Spinal cord (tissue), 10 donors: ENCODE data around the gene GPX8. TPM values are rescaled to one million over a fixed set of nuclear protein-coding genes. Genes with fewer than 3 reads are reported as not detected.
A peak's percentile ranks its signal among the peaks of the same experiment; 100 is the strongest.

ENCODE experiments used
- DNase-seq, 6 donors: peaks; one replicate each; pipeline versions ENCODE4 v3.0.0 to v3.0.0-alpha.2; 2013 to 2015; ENCODE audit warnings: low spot score in 6 of 6, low read depth in 4 of 6
- H3K27ac ChIP-seq: one replicate; pipeline ENCODE4 v1.5.1; 2013; ENCODE audit warnings: low read depth, low read length, control low read depth
- H3K27me3 ChIP-seq: one replicate; pipeline ENCODE4 v1.6.1; 2013; ENCODE audit warnings: low read length; ENCODE audit not compliant: control insufficient read depth, insufficient read depth
- H3K36me3 ChIP-seq: one replicate; pipeline ENCODE4 v1.6.1; 2013; ENCODE audit warnings: low read length; ENCODE audit not compliant: control insufficient read depth, insufficient read depth
- H3K4me1 ChIP-seq: one replicate; pipeline ENCODE4 v1.6.1; 2013; ENCODE audit warnings: low read length; ENCODE audit not compliant: control insufficient read depth, insufficient read depth
- H3K4me3 ChIP-seq: one replicate; pipeline ENCODE4 v1.5.1; 2013; ENCODE audit warnings: low read depth, low read length, control low read depth
- H3K9me3 ChIP-seq: one replicate; pipeline ENCODE4 v1.6.1; 2013; ENCODE audit warnings: low read length; ENCODE audit not compliant: control insufficient read depth, insufficient read depth
- WGBS: methylation state at CpG from one replicate; pipeline ENCODE4 v1.1.5; 2013; ENCODE audit warnings: missing lambda C conversion rate; ENCODE audit not compliant: insufficient coverage; 5-methylcytosine and 5-hydroxymethylcytosine counted together
- polyA plus RNA-seq, 2 donors: library from polyadenylated mRNA; unstranded; fragments of 120-200 nt; gene quantifications; one replicate each; pipeline ENCODE4 v1.2.1, GENCODE V29; 2013; ENCODE audit not compliant: insufficient read length in 2 of 2
- small RNA-seq: library from RNA; depleted of rRNA; stranded (forward); fragments of <200 nt; gene quantifications from one replicate; pipeline ENCODE3, GENCODE V24; 2014; ENCODE audit warnings: low replicate concordance
- total RNA-seq, 2 donors: library from RNA; depleted of rRNA in 1 of 2; stranded (reverse); fragments of 120-200 nt in 1 of 2; fragments of >200 nt in 1 of 2; gene quantifications; one replicate each; pipeline versions ENCODE4 v1.2.3 to v1.2.4, GENCODE V29; 2013 to 2014
- donor health status: healthy.

The GPX8 gene
- total and polyA plus RNA-seq, 4 donors, result 14.4 to 69.8 (median 30.8) TPM

DNA sequence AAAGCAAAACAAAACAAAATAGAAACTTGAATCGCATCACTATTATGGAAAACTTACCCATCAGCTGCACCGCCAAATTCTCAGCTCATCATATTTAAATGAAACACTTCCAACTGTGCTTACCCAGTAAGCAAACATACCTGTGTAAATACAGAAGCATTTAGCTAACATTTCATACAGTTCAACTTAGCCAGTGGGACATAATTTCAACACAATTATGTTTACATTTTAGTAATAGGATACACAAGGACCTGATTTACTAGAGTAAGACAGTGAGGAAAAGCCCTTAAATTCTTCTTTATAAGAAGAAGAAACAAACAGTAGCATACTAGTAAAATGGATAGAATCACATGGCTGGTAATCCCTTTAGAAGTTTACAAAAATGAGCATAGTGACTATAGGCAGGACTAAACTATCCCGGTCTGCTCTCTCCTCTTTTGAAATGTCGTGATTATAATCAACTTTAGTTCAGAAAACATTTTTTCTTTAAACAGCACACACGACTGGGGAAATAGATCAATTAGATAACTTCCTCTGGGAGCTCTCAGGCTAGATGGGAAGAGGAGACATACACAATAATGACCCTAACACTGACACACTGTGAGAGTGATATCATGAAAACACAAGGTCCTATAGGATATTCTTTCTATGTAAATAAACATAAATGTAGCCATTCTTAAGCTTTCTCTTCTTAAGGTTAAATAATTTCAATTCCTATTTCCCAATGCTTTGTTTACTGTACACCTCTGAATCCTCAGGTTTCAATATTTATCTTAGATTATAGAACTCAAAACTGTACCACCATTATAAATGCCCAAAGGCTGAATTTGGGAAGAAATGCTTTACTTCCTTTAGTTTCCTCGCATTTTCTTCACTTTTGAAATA, 28.9 kb downstream of the GPX8 start:
- DNase-seq, result no peak
- 100% methylated on average over 1 of the region's 6 CpGs for WGBS
- Histone ChIP-seq H3K4me3 (no peak overlapping the region), H3K36me3 (no peaks in the 10 kb centered on the region), H3K4me1 (no peaks in the 10 kb centered on the region), H3K27me3 (peaks cover 4% of the 10 kb centered on the region), H3K9me3 (no peaks in the 10 kb centered on the region), H3K27ac (no peak overlapping the region)

DNA sequence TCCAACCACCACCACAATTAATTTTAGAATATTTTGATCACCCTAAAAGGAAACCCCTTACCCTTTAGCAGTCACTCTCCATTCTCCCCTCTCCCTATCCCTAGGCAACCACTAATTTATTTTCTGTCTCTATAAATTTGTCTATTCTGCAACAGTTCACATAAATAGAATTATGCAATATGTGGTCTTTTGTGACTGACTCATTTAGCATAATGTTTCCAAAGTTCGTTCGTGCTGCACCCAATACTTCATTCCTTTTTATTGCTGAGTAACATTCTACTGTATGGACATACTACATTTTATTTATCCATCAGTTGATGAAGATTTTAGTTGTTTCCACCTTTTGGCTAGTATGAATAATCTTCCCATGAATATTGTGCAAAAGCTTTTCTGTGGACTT, 31.2 kb downstream of the GPX8 start:
- Histone ChIP-seq H3K27ac (no peak overlapping the region), H3K27me3 (peaks cover 4% of the 10 kb centered on the region), H3K36me3 (no peaks in the 10 kb centered on the region), H3K4me1 (no peaks in the 10 kb centered on the region), H3K9me3 (no peaks in the 10 kb centered on the region), H3K4me3 (no peak overlapping the region)
- DNase-seq, result no peak
- no CpG with 5 or more reads among the region's 2 CpGs for WGBS

DNA sequence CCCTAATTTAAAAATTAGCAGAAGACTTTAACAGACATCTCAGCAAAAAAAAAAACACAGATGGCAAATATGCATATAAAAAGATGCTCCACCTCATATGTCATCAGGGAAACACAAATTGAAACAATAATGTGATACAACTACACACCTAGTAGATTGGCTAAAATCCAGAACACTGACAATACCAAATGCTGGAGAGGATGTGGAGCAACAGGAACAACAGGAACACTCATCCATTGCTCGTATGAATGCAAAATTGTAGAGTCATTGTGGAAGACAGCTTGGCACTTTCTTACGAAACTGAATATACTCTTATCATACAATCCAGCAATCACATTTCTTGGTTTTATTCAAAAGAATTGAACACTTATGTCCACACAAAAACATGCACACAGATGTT, 45.0 kb downstream of the GPX8 start:
- Histone ChIP-seq H3K4me3 (no peak overlapping the region), H3K27me3 (no peaks in the 10 kb centered on the region), H3K9me3 (no peaks in the 10 kb centered on the region), H3K36me3 (no peaks in the 10 kb centered on the region), H3K4me1 (no peaks in the 10 kb centered on the region), H3K27ac (no peak overlapping the region)
- DNase-seq, result no peak
- WGBS, result 86% methylated on average over 2 of the region's 2 CpGs

DNA sequence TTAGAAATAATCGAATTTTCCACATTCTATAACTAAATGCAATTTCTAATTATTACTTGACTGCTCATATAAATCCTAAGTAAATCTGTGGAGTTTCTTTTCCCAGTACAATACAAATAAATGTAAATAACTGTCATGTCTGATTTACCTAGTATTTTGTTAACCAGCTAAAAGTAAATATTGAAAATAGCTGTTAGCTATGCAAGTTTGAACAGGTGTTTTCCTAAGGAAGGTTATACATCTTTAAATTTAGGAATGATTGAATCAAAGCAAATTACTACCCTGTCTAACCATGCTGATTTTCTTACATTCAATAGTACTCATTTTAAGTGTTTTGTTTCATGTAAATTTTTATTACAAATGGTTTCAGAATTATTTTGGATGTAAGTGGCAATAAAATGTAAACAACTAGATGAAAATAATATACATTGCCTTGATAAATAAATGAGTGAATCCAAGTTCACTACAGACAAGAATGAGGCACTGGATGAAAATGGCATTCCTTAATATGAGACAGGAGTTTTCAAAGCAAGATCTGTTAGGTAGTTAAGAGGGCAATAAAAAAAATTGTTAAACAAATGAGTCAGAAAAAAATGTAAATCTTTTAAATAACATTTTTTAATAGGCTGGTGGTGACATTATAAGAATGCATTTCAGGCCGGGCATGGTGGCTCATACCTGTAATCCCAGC, 51.4 kb downstream of the GPX8 start:
- H3K27ac ChIP-seq, result no peak overlapping the region
- H3K4me3 ChIP-seq, result no peak overlapping the region
- whole genome bisulfite sequencing, result no CpG with 5 or more reads among the region's 2 CpGs
- H3K4me1 ChIP-seq, result no peaks in the 10 kb centered on the region
- DNase-seq, result no peak
- no peaks in the 10 kb centered on the region for H3K9me3 ChIP-seq
- no peaks in the 10 kb centered on the region for H3K27me3 ChIP-seq
- no peaks in the 10 kb centered on the region for H3K36me3 ChIP-seq

Small RNA genes within 50 kb of the gene (small RNA-seq; reads per million reads assigned to genes)
- gene MIR449A (3.9 reads per million, percentile 94 among the genes with 10 or more reads in this experiment), gene MIR449B (0.10 reads per million), gene MIR449C (2.7 reads per million, percentile 92 among the genes with 10 or more reads in this experiment)

Other genes with a start within 250 kb of the GPX8 start
- 1 to 10 TPM; 1.6 to 3.9 TPM for gene ESM1, start 174.6 kb upstream of the GPX8 start, total RNA-seq
- 1 to 10 TPM; 1.1 to 1.3 TPM for gene ESM1, start 174.6 kb upstream of the GPX8 start, polyA plus RNA-seq
- gene GZMK, start 135.9 kb upstream of the GPX8 start, total RNA-seq, result under 1 TPM in 1 of 2 donors, not detected in 1; 0.40 TPM
- gene GZMK, start 135.9 kb upstream of the GPX8 start, polyA plus RNA-seq, result not detected
- gene GZMA, start 57.5 kb upstream of the GPX8 start, total RNA-seq, result under 1 TPM; 0.20 to 0.39 TPM
- under 1 TPM in 1 of 2 donors, not detected in 1; 0.24 TPM for gene GZMA, start 57.5 kb upstream of the GPX8 start, polyA plus RNA-seq
- 1 to 10 TPM in 1 of 2 donors, under 1 TPM in 1; 0.30 to 1.9 TPM for gene CDC20B, start 13.0 kb downstream of the GPX8 start, total RNA-seq
- under 1 TPM; 0.17 to 0.41 TPM for gene CDC20B, start 13.0 kb downstream of the GPX8 start, polyA plus RNA-seq
- gene MCIDAS, start 67.1 kb downstream of the GPX8 start, total RNA-seq, result under 1 TPM in 1 of 2 donors, not detected in 1; 0.28 TPM
- not detected for gene MCIDAS, start 67.1 kb downstream of the GPX8 start, polyA plus RNA-seq
- 1 to 10 TPM in 1 of 2 donors, under 1 TPM in 1; 0.20 to 2.3 TPM for gene CCNO, start 73.4 kb downstream of the GPX8 start, total RNA-seq
- under 1 TPM; 0.35 to 0.50 TPM for gene CCNO, start 73.4 kb downstream of the GPX8 start, polyA plus RNA-seq
- gene DHX29, start 147.5 kb downstream of the GPX8 start, total RNA-seq, result 10 to 100 TPM; 28.5 to 43.3 TPM
- 10 to 100 TPM; 22.3 to 28.1 TPM for gene DHX29, start 147.5 kb downstream of the GPX8 start, polyA plus RNA-seq
- 10 to 100 TPM; 76.9 to 92.6 TPM for gene MTREX, start 147.8 kb downstream of the GPX8 start, total RNA-seq
- 10 to 100 TPM; 58.9 to 65.6 TPM for gene MTREX, start 147.8 kb downstream of the GPX8 start, polyA plus RNA-seq